ENCODE measurements around the gene HAPSTR1. TPM values are rescaled to one million over a fixed set of nuclear protein-coding genes. Genes with fewer than 3 reads are reported as not detected.

The HAPSTR1 gene
- total and polyA plus RNA-seq, 2 experiments from 2014 or later = 9.5 to 66.0 TPM

GRCh38 chr16:9113707-9114106 is 22.3 kb downstream of the HAPSTR1 start:
- TF ChIP-seq ETS1 (IDR thresholded peaks at IDR 0.05) (no peak), REST (IDR thresholded peaks at IDR 0.05; ENCODE audit: unreplicated experiment) (no peak), JUNB (IDR thresholded peaks at IDR 0.05; ENCODE audit: unreplicated experiment) (no peak), EZH2phosphoT487 (IDR thresholded peaks at IDR 0.05; ENCODE audit: unreplicated experiment) (no peak), ZNF114 (CRISPR knock-in tag; IDR thresholded peaks at IDR 0.05) (no peak), CREB1 (CRISPR knock-in tag; IDR thresholded peaks at IDR 0.05; ENCODE audit: low read depth) (no peak), ZNF462 (CRISPR knock-in tag; IDR thresholded peaks at IDR 0.05) (no peak)
- peaks cover 100% of the 10 kb centered on the region for H3K79me2 ChIP-seq (replicated peaks; ENCODE audit: insufficient read depth)
- no peak for DNase-seq (ENCODE audit: low spot score)
- Mint-ChIP-seq H3K27me3 (ENCODE audit: insufficient read depth, low read depth, poor library complexity) (peaks cover 9% of the 10 kb centered on the region), H3K27ac (no peak overlapping the region; the same call in 1 of the 2 replicates), H3K4me3 (no peak overlapping the region), H3K36me3 (ENCODE audit: low read depth) (peaks cover 37% of the 10 kb centered on the region), H3K9me3 (no peaks in the 10 kb centered on the region), H3K4me1 (peaks cover 63% of the 10 kb centered on the region)
- H3F3A ChIP-seq (replicated peaks; ENCODE audit: low read depth) = no peaks in the 10 kb centered on the region
- ATAC-seq = no peak
- peaks cover 77% of the 10 kb centered on the region for H4K20me1 ChIP-seq (replicated peaks; ENCODE audit: insufficient read depth)
- no peak overlapping the region for H3K4me2 ChIP-seq
- H3K27me3 ChIP-seq (ENCODE audit: insufficient read depth) = no peaks in the 10 kb centered on the region
- H3K9me2 ChIP-seq (ENCODE audit: insufficient read depth) = no peaks in the 10 kb centered on the region
- no peak overlapping the region for H3K4me3 ChIP-seq
- H3K27ac ChIP-seq (ENCODE audit: low read depth) = no peak overlapping the region; the same call in 1 of the 2 replicates
- H2AFZ ChIP-seq = no peak overlapping the region
- peaks cover 25% of the 10 kb centered on the region for H3K36me3 ChIP-seq (ENCODE audit: insufficient read depth)
- H3K4me1 ChIP-seq (ENCODE audit: insufficient read depth) = peaks cover 64% of the 10 kb centered on the region
